A549 (cell line): ENCODE data around the gene CENPM. TPM values are rescaled to one million over a fixed set of nuclear protein-coding genes. Genes with fewer than 3 reads are reported as not detected.

Source experiments
- ATAC-seq, 2 experiments: fragments of 200-7000 bp in 1 of 2; fragments of >200 bp in 1 of 2; cut with Nextera tagmentation in 1 of 2; cut with Tn5 transposase in 1 of 2; 3 replicates each; pipeline versions ENCODE4 v1.8.0 to v1.9.1; 2018 to 2020; ENCODE audit warnings: mild to moderate bottlenecking in 1 of 2, moderate library complexity in 1 of 2
- CTCF ChIA-PET: fragments of 300-600 bp; sonication (Branson Sonifier 250); formaldehyde crosslinking; extraction: SDS; loops from one replicate; lab custom pipeline; 2021; ENCODE audit warnings: antibody characterized with exemption, inconsistent platforms; lab: Yijun Ruan, JAX
- POLR2A ChIA-PET: fragments of 350-600 bp; formaldehyde crosslinking; extraction: SDS; loops from one replicate; lab custom pipeline; 2021; ENCODE audit warnings: antibody characterized with exemption, inconsistent platforms; lab: Yijun Ruan, JAX
- DNase-seq, 2 experiments: peaks; one replicate each; pipeline versions ENCODE4 v3.0.0 to v3.0.0-alpha.2; 2011 to 2016; ENCODE audit warnings: low read depth in 1 of 2, low spot score in 1 of 2
- FAIRE-seq: peaks from 2 replicates; lab custom pipeline; 2011; peaks lifted over from hg19 to GRCh38; lab: Jason Lieb, UNC
- H3K27ac ChIP-seq, 2 experiments: fragments of >200 bp; sonication (Bioruptor Twin); formaldehyde crosslinking; 3 replicates each; pipeline ENCODE4 v1.5.1; 2016 to 2017
- H3K4me1 ChIP-seq: fragments of >200 bp; sonication (Bioruptor Twin); formaldehyde crosslinking; 3 replicates; pipeline ENCODE4 v1.6.1; 2016
- H3K4me2 ChIP-seq: fragments of >200 bp; sonication (Bioruptor Twin); formaldehyde crosslinking; 3 replicates; pipeline ENCODE4 v1.6.1; 2016
- H3K4me3 ChIP-seq: fragments of >200 bp; sonication (Bioruptor Twin); formaldehyde crosslinking; 3 replicates; pipeline ENCODE4 v1.5.1; 2016
- H3K9me3 ChIP-seq: fragments of >200 bp; sonication (Bioruptor Twin); formaldehyde crosslinking; 3 replicates; pipeline ENCODE4 v1.6.1; 2016
- BCL3 ChIP-seq: fragments of >200 bp; sonication (Bioruptor Twin); formaldehyde crosslinking; IDR thresholded peaks from 3 replicates; pipeline ENCODE4 v1.6.1; 2016
- BHLHE40 ChIP-seq: IDR thresholded peaks from 2 replicates; pipeline ENCODE4 v1.6.1; 2012; ENCODE audit warnings: low read depth, low read length, inconsistent platforms
- CBX2 ChIP-seq: fragments of 200-600 bp; sonication (generic); IDR thresholded peaks from 2 replicates; pipeline ENCODE4 v1.6.1; 2016; ENCODE audit warnings: low read depth, mild to moderate bottlenecking, borderline replicate concordance
- CBX8 ChIP-seq: fragments of 200-600 bp; sonication (generic); IDR thresholded peaks from 2 replicates; pipeline ENCODE4 v1.6.1; 2016
- CEBPB ChIP-seq, 2 experiments: fragments of >200 bp in 1 of 2; sonication (Bioruptor Twin) in 1 of 2; formaldehyde crosslinking in 1 of 2; IDR thresholded peaks; 2 replicates each; pipeline ENCODE4 v1.6.1; 2012 to 2016
- CTCF ChIP-seq: fragments of >200 bp; sonication (Bioruptor Twin); formaldehyde crosslinking; IDR thresholded peaks from 3 replicates; pipeline ENCODE4 v1.5.1; 2016
- EHF ChIP-seq: fragments of 250-450 bp; sonication (Bioruptor Pico); IDR thresholded peaks from 2 replicates; pipeline ENCODE4 v1.5.0; 2020; ENCODE audit warnings: mild to moderate bottlenecking
- EHMT2 ChIP-seq: fragments of 200-600 bp; sonication (generic); IDR thresholded peaks from 2 replicates; pipeline ENCODE4 v1.6.1; 2016; ENCODE audit warnings: antibody characterized with exemption, low read depth, mild to moderate bottlenecking, moderate library complexity
- EP300 ChIP-seq, 2 experiments: fragments of >200 bp; sonication (Bioruptor Twin); formaldehyde crosslinking; IDR thresholded peaks; 2 replicates in 1 of 2; 3 replicates in 1 of 2; pipeline ENCODE4 v1.6.1; 2016 to 2017
- ESRRA ChIP-seq: fragments of 150-350 bp; IDR thresholded peaks from 2 replicates; pipeline ENCODE4 v1.6.1; 2014; ENCODE audit warnings: mild to moderate bottlenecking, low read length, borderline replicate concordance
- FOSB ChIP-seq: fragments of 250-450 bp; sonication (Bioruptor Pico); IDR thresholded peaks from 2 replicates; pipeline ENCODE4 v1.5.0; 2020; ENCODE audit warnings: mild to moderate bottlenecking, moderate library complexity
- FOSL2 ChIP-seq, 2 experiments: fragments of 450-650 bp in 1 of 2; fragments of >200 bp in 1 of 2; sonication (Bioruptor Twin) in 1 of 2; formaldehyde crosslinking; IDR thresholded peaks; 2 replicates each; pipeline versions ENCODE4 v1.5.0 to v1.6.1; 2016 to 2020; ENCODE audit warnings: mild to moderate bottlenecking in 1 of 2, moderate library complexity in 1 of 2
- GATA3 ChIP-seq: IDR thresholded peaks from 2 replicates; pipeline ENCODE4 v1.6.1; 2012; ENCODE audit warnings: borderline replicate concordance
- HDAC2 ChIP-seq: fragments of 200-600 bp; sonication (generic); IDR thresholded peaks from 2 replicates; pipeline ENCODE4 v1.6.1; 2016
- HES2 ChIP-seq: fragments of >200 bp; sonication (Bioruptor Twin); formaldehyde crosslinking; IDR thresholded peaks from 2 replicates; pipeline ENCODE4 v1.6.1; 2016
- HOXB13 ChIP-seq: fragments of 250-450 bp; sonication (Bioruptor Pico); IDR thresholded peaks from 2 replicates; pipeline ENCODE4 v1.5.0; 2020; ENCODE audit warnings: low read depth, mild to moderate bottlenecking, moderate library complexity
- HOXB5 ChIP-seq: fragments of 250-450 bp; sonication (Bioruptor Pico); IDR thresholded peaks from 2 replicates; pipeline ENCODE4 v1.5.0; 2020; ENCODE audit warnings: mild to moderate bottlenecking, moderate library complexity
- JUNB ChIP-seq: fragments of >200 bp; sonication (Bioruptor Twin); formaldehyde crosslinking; IDR thresholded peaks from 2 replicates; pipeline ENCODE4 v1.6.1; 2016
- KDM5A ChIP-seq: fragments of 200-600 bp; sonication (generic); IDR thresholded peaks from 2 replicates; pipeline ENCODE4 v1.6.1; 2016; ENCODE audit warnings: antibody characterized with exemption, mild to moderate bottlenecking
- MAFK ChIP-seq: fragments of 450-650 bp; IDR thresholded peaks from 2 replicates; pipeline ENCODE4 v1.6.1; 2014; ENCODE audit not compliant: partially characterized antibody
- MYC ChIP-seq: IDR thresholded peaks from 2 replicates; pipeline ENCODE4 v1.6.1; 2012; ENCODE audit warnings: mild to moderate bottlenecking, inconsistent platforms, low read length, improper control_type of control experiment, borderline replicate concordance
- NPAS2 ChIP-seq: fragments of 250-450 bp; sonication (Bioruptor Pico); IDR thresholded peaks from 2 replicates; pipeline ENCODE4 v1.8.0; 2022; ENCODE audit warnings: mild to moderate bottlenecking, moderate library complexity, borderline replicate concordance
- PHF8 ChIP-seq: fragments of 200-600 bp; sonication (generic); IDR thresholded peaks from 2 replicates; pipeline ENCODE4 v1.6.1; 2016; ENCODE audit warnings: low read depth, mild to moderate bottlenecking, antibody characterized with exemption, moderate library complexity, borderline replicate concordance
- POLR2A ChIP-seq: IDR thresholded peaks from 2 replicates; pipeline ENCODE4 v1.6.1; 2012; ENCODE audit warnings: mild to moderate bottlenecking, low read length
- POLR2AphosphoS2 ChIP-seq: conservative IDR thresholded peaks from 2 replicates; pipeline ENCODE4 v1.6.1; 2012; ENCODE audit warnings: low read length, improper control_type of control experiment, inconsistent platforms
- RARB ChIP-seq: fragments of 250-450 bp; sonication (Bioruptor Pico); IDR thresholded peaks from 2 replicates; pipeline ENCODE4 v1.8.0; 2021; ENCODE audit warnings: mild to moderate bottlenecking, moderate library complexity
- RCOR1 ChIP-seq: fragments of 150-350 bp; IDR thresholded peaks from 2 replicates; pipeline ENCODE4 v1.6.1; 2014; ENCODE audit warnings: antibody characterized with exemption, low read length, low read depth
- REST ChIP-seq: fragments of 200-600 bp; sonication (generic); IDR thresholded peaks from 2 replicates; pipeline ENCODE4 v1.6.1; 2016; ENCODE audit warnings: antibody characterized with exemption, mild to moderate bottlenecking, moderate library complexity
- RFX5 ChIP-seq: fragments of 450-650 bp; IDR thresholded peaks from 2 replicates; pipeline ENCODE4 v1.7.1; 2014; ENCODE audit warnings: antibody characterized with exemption, mild to moderate bottlenecking, moderate library complexity
- RNF2 ChIP-seq: fragments of 200-600 bp; sonication (generic); IDR thresholded peaks from 2 replicates; pipeline ENCODE4 v1.6.1; 2016; ENCODE audit warnings: low read depth, mild to moderate bottlenecking, antibody characterized with exemption, moderate library complexity, borderline replicate concordance
- SREBF2 ChIP-seq: fragments of 450-650 bp; IDR thresholded peaks from 2 replicates; pipeline ENCODE4 v1.6.1; 2014; ENCODE audit warnings: mild to moderate bottlenecking, moderate library complexity
- ZFP36 ChIP-seq: fragments of 450-650 bp; IDR thresholded peaks from 2 replicates; pipeline ENCODE4 v1.6.1; 2014; ENCODE audit warnings: borderline replicate concordance; ENCODE audit not compliant: partially characterized antibody
- WGBS: methylation state at CpG from one replicate; pipeline ENCODE4 v1.1.6; 2017; ENCODE audit errors: missing lambda C conversion rate; 5-methylcytosine and 5-hydroxymethylcytosine counted together
- polyA plus RNA-seq, 4 experiments: library from polyadenylated mRNA; depleted of rRNA in 3 of 4; stranded (reverse); fragments of >200 nt; fragmentation: RNase III in 1 of 4; extraction: RNeasy Plus Mini Kit Qiagen cat#74134 plus additional on column Dnase treatment in 1 of 4; gene quantifications; 2 replicates in 3 of 4; 3 replicates in 1 of 4; pipeline ENCODE4 v1.2.3, GENCODE V29; 2011 to 2017

The CENPM gene
- polyA plus RNA-seq, 2 of the 4 experiments (the other 2 are of a cell fraction): 22.3 to 40.1 TPM

GRCh38 chr22:41907436-41908401 is 39.2 kb downstream of the CENPM start:
- CTCF ChIA-PET: interaction anchor here (0.5 to 2.0 kb wide), 4 partner anchors 8 to 193 kb away, joined by 3 to 11 read pairs (median 4); partner anchors contain the start of gene TNFRSF13C
- DNase-seq: no peak
- no peak for FAIRE-seq
- ATAC-seq: peak; percentile 17; a peak in 4 of 6 replicates
- H3K4me3 ChIP-seq: no peak overlapping the region
- no peaks in the 10 kb centered on the region for H3K9me3 ChIP-seq
- no peak overlapping the region for H3K27ac ChIP-seq
- no peak for TF ChIP-seq EHF
- TF ChIP-seq FOSL2 (IDR thresholded peaks at IDR 0.05): no peak
- no peak for TF ChIP-seq FOSL2 (CRISPR knock-in tag; IDR thresholded peaks at IDR 0.05)
- TF ChIP-seq JUNB: no peak
- no peak for TF ChIP-seq MAFK
- TF ChIP-seq CEBPB (IDR thresholded peaks at IDR 0.05): no peak
- no peak for TF ChIP-seq NPAS2 (CRISPR knock-in tag)
- TF ChIP-seq HOXB5 (CRISPR knock-in tag): no peak
- TF ChIP-seq MYC: no peak
- no peak for TF ChIP-seq EP300 (IDR thresholded peaks at IDR 0.05)
- no peak for TF ChIP-seq EHMT2
- TF ChIP-seq GATA3: no peak
- TF ChIP-seq BHLHE40: no peak
- TF ChIP-seq RNF2: no peak
- TF ChIP-seq ZFP36: no peak
- no peak for TF ChIP-seq REST
- no peak for TF ChIP-seq CTCF
- TF ChIP-seq HOXB13: no peak
- no peak for TF ChIP-seq SREBF2
- TF ChIP-seq POLR2AphosphoS2: no peak
- no peak for TF ChIP-seq PHF8
- WGBS: 67% methylated on average over 5 of the region's 10 CpGs
- POLR2A ChIA-PET: no interaction called here
- H3K4me2 ChIP-seq: no peak overlapping the region
- no peaks in the 10 kb centered on the region for H3K4me1 ChIP-seq

- 95% methylated on average over 4 of the region's 5 CpGs for WGBS
- no peak for DNase-seq
- POLR2A ChIA-PET: no interaction called here
- ATAC-seq: no peak
- Histone ChIP-seq H3K4me3 (no peak overlapping the region), H3K4me2 (no peak overlapping the region), H3K9me3 (no peaks in the 10 kb centered on the region), H3K27ac (no peak overlapping the region), H3K4me1 (no peaks in the 10 kb centered on the region)
- TF ChIP-seq ESRRA: no peak
- no peak for TF ChIP-seq FOSB (CRISPR knock-in tag)
- TF ChIP-seq EHMT2: no peak
- no peak for TF ChIP-seq HES2
- TF ChIP-seq CBX8: no peak
- TF ChIP-seq SREBF2: no peak
- no peak for TF ChIP-seq MAFK
- no peak for TF ChIP-seq EHF
- no peak for TF ChIP-seq BCL3
- TF ChIP-seq RCOR1: no peak
- TF ChIP-seq CBX2: no peak
- TF ChIP-seq RFX5: no peak
- TF ChIP-seq POLR2A: no peak
- TF ChIP-seq RARB (CRISPR knock-in tag): no peak
- TF ChIP-seq KDM5A: no peak
- TF ChIP-seq FOSL2 (IDR thresholded peaks at IDR 0.05): no peak
- TF ChIP-seq FOSL2 (CRISPR knock-in tag; IDR thresholded peaks at IDR 0.05): no peak
- no peak for TF ChIP-seq HDAC2
- no peak for FAIRE-seq
- CTCF ChIA-PET: interaction anchor here (0.7 kb wide), 1 partner anchor 34 kb away, joined by 3 read pairs; no protein-coding TSS in a partner anchor
These were observed 40.1 kb downstream of the CENPM start for GRCh38 chr22:41906822-41907221.
